NCI-H1694 treated with DMSO at 0.1 percent for 48 hours (cell line): ENCODE measurements around the gene RNGTT.

Source experiments
- DNase-seq: peaks from one replicate; lab custom pipeline; 2025; lab: John Stamatoyannopoulos, UW

Gene RNGTT

DNA sequence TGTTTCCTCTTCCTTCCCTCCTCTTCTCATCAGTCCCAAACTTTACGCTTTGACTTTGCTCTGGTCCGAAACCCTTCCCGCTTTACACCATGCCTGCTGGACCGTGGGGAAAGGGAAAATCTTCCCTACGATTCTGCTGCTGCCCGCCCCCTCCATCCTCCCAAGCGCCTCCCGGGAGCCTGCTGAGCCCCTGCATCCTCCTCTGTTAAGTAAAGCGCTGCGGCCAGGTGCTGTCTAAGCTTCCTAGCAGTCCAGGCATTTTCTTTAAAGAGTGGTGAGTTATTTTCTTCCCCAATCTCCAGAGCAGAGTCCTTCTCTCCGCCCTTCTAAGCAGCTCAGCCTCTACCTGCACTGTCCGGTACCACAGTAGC is 376.3 kb downstream of the RNGTT start:
- DNase-seq, result no peak

DNA sequence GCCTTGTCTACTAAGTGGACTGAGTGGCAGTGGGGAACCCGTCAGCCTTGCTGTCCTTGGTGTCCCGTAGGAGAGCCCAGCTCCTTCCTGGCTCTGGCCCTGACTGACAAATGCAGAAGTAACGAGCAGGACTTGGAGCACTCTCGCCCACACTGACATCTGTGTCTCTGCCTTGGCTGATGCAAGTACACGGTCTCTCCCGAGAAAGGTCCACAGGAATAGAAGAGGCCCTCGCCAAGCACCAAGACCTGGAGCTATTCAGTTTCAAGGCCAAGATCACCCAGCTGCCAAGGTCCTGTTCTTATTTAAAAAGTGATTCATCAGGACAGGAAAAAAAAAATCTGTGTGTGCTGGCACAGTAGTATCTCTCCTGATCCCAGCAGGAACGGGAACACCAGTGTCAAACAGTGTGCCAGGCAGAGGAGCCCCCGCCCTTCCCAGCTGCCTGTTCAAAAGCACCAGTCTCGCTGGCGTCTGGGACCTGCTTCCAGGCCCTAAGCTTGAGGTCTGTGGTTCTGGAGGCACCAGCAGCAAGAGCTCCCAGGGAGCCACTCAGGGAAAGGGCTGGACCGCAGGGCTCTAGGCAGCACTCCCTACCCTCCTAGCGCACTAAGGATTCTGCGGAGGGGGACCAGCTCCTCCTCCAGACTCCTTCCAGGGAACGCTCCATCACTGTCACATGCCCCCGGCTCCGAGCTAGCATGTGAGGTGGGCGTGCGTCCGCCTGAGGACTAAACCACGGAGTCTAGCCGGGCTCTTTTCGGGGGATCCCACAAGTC is 376.9 kb downstream of the RNGTT start:
- no peak for DNase-seq

DNA sequence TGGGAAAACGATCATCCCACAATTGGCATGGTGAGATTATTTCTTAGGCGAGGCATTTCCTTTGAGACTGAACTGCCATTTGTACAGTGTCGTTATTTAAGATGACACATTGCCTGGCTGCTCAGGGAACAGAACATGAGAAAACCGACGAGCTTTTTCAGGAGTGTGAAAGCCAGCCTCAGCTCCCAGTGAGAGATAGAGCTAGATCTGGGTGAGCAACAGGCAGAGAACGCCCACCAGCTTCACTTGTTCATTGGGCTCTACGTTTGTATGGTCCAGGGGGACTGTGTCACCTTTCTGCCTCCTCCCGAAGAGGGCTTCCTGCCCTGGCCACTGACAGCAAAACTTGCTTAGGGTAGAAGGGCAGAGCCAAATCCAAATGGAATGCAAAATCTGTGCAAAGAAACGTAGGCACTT is 378.1 kb downstream of the RNGTT start:
- no peak for DNase-seq

GRCh38 chr6:88584581-88585275 is 378.7 kb downstream of the RNGTT start:
- no peak for DNase-seq

GRCh38 chr6:88577461-88577860 is 386.0 kb downstream of the RNGTT start:
- no peak for DNase-seq

- DNase-seq, result no peak
Measured at GRCh38 chr6:88575536-88575935, 387.9 kb downstream of the RNGTT start.

DNA sequence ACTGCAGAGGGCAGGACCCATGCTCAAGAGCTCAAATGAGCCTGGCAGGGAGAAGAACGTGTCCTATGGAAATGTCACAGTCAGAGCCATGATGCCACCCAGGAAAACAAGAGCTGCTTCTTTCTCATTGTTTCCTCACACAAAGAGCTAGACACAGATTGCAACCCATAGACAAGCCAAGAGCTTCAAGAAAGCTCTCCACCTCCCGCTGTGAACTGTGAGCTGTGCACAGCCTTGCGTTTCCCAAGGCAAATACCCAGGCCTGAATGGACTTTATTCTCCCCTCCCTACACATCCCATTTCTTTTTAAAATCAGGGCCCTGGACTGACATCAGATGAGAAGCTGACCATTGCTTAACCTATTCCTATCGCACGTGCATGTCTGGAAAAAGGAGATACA is 388.8 kb downstream of the RNGTT start:
- DNase-seq, result no peak

DNA sequence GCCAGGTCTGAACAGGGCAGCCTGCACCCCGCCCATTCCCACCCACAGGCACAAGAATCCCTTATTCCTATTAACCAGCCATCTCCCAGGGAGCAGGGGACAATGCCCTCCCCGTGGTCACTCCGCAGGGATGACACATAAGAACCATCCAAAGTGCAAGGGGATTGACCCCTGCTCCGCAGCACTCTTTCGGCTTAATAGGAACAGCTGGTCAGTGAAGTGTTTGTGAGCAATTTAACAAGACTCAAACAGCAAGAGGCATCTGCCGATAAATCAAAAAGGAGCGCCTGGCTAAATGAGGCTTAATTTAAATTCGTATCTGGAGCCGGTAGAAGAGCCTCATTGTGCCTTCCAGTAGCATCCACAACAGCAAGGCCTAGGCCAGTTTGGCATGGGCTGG is 389.4 kb downstream of the RNGTT start:
- no peak for DNase-seq

- no peak for DNase-seq
Measured at GRCh38 chr6:88573561-88573960, 389.9 kb downstream of the RNGTT start.

DNA sequence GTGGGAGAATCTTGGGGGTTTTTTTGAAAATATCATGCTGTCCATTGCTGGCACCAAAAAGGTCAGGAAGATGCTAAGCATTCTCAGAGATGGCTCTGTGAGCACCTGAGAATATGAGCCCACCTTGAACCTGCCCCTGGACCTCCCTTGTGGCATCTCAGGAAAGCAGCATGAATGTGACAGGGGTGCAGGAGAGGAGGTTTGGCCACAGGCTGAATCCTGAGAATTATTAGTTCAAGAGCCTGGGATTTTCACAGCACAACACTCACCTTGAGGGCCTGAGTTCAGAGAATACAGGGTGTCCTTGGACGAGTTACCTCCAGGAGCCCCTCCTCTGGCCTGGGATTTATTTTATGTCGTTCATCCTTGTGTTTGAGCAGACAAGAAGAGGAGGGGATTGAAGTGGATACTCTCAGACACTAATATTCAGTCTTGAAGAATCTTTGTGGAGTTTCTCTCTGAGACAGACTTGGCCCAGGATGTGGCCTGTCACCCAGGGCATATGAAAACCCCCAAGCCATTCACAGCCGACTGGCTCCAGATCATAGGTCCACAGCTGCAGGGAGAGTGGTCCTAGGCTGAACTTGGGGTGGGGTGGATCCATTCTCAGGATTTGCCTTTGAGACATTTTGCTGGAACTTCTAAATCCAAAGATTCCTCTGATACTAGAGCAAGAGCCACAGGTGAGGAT is 390.8 kb downstream of the RNGTT start:
- no peak for DNase-seq

DNA sequence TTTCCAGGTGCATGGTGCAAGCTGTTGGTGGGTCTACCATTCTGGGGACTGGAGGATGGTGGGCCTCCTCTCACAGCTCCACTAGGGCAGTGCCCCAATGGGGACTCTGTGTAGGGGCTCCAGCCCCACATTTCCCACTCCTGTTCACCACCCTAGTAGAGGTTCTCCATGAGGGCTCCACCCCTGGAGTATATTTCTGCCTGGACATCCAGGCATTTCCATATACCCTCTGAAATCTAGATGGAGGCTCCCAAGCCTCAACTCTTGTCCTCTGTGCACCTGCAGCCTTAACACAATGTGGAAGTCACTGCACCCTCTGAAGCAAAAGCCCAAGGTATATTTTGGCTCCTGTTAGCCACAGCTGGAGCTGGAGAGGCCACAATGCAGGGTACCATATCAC is 393.5 kb downstream of the RNGTT start:
- no peak for DNase-seq

- DNase-seq, result no peak
Measured at GRCh38 chr6:88567696-88568095, 395.7 kb downstream of the RNGTT start.

DNA sequence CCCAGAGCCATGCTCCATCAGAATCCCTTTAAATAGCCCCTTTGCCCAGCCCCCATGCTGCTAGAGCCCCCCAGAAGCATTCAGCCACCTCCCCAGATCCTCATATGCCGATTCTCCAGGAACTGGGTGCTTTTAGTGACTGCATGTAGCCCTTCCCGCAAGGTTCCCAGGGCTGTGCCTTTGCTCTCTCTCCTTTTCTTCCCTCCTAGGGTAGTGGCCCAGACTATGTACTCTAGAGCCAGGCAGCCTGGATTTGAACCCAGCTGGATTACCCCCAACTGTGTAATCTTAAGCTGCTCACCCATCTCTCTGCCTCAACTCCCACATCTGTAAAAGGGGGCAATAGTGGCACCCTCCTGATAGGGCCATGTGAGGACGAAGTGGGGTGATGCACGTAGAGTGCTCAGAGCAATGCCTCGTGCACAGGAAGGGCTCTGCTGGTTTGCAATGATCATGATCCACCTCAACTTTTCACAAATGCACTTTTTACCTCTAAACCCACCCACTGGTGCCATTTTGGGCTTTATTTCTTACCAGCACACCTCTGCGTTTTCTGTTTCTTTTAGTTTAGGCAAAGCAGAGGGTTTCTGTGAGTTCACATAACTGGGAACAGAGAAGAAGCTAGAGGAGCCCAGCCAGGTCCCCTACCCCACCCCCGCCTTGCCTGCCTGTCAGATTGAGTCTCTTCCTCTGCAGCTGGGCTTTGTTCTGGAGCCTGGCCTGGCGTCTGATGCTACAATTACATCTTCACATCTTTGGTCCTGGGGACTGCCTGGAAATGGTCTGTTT is 396.5 kb downstream of the RNGTT start:
- no peak for DNase-seq

DNA sequence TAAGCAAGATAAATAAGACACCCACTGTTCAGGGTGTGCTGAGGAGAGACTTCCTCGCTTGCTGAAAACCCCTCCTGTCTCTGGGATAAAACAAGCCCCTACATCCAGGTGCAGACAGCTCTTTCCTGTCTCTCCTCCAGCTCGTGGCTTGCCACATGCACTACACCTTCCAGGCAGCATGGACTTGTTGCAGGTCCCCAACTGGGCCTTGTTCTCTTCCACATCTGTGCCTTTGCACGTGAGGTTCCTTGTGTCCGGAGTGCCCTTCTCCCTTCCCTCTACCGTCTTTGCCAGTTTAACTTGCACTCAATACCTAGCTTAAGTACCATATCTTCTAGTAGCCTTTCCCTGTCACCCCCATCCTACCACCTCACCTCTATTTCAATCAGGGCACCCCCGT is 397.6 kb downstream of the RNGTT start:
- DNase-seq, result no peak

- DNase-seq, result no peak
Measured at GRCh38 chr6:88565409-88565811, 398.0 kb downstream of the RNGTT start.

GRCh38 chr6:88563277-88563625 is 400.2 kb downstream of the RNGTT start:
- no peak for DNase-seq

GRCh38 chr6:88562353-88563276 is 400.8 kb downstream of the RNGTT start:
- no peak for DNase-seq

DNA sequence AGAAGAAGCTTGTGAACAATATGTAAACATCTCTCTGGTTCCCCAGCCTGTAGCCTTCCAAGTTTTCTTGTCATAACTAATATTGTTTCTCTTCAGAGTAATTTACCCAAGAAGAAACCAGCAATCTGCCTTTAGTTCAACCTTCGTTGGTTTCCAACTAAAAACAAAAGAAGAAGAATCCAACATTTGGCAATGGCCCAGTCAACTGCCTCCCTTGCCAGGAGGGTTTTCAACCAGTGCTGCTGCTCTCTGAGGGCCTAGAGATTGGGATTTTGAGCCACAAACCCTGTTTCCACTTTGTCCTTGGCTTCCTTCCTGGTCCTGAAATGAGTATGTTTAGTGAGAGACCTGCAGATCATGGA is 401.5 kb downstream of the RNGTT start:
- no peak for DNase-seq

DNA sequence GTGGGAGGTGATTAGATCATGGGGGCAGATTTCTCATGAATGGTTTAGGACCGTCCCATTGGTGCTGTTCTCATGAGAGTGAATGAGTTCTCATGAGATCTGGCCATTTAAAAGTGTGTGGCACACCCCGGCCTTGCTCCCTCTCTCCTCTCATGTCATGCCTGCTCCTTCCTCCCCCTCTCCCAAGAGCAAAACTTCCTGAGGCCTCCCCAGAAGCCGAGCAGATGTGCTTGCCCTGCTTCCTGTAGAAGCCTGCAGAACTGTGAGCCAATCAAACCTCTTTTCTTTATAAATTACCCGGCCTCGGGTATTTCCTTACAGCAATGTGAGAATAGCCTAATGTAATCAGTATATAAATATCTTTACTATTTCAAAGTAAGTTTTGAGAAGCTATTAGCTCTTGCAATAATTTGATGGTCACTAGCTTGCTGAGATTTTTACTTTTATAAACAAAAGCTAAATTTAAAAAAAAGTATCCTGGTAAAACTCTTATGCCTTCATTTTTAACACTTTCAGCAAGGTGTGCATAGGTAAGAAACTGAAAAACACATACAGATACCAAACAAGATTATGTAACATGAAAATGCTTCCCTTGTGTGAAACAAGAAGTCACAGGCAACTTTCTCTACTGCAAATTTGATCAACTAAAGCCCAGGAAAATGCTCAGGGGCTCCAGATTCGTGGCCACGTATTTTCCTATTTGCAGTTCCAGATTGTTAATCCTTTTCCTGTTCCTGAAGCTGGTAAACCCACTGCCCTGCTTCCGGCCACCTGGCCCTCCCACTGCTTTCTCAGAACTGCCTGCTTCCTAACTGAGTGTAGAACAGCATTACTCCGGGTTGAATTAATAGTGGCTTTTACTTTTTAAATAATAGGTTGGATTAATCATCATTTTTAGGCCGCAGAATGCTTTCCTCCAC is 402.1 kb downstream of the RNGTT start:
- no peak for DNase-seq
